A549 treated with dexamethasone at 1 μM for 4 hours (cell line): ENCODE data around the gene MBOAT7. TPM values are rescaled to one million over a fixed set of nuclear protein-coding genes. Genes with fewer than 3 reads are reported as not detected.

ENCODE experiments used
- total RNA-seq: library from RNA; stranded (reverse); fragments of 200-300 nt; extraction: Qiagen RNA extraction; gene quantifications from 5 replicates; pipeline ENCODE4 v1.2.3, GENCODE V29; 2022

Gene MBOAT7, protein sequence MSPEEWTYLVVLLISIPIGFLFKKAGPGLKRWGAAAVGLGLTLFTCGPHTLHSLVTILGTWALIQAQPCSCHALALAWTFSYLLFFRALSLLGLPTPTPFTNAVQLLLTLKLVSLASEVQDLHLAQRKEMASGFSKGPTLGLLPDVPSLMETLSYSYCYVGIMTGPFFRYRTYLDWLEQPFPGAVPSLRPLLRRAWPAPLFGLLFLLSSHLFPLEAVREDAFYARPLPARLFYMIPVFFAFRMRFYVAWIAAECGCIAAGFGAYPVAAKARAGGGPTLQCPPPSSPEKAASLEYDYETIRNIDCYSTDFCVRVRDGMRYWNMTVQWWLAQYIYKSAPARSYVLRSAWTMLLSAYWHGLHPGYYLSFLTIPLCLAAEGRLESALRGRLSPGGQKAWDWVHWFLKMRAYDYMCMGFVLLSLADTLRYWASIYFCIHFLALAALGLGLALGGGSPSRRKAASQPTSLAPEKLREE
- total RNA-seq = 97.0 to 169 TPM (median 161 TPM) in 5 replicates

GRCh38 chr19:54189145-54189734, at the start of gene MBOAT7:
TSS of gene MBOAT7 (minus strand) at chr19:54189580. CDS start at chr19:54188508, 1,072 bp downstream.

GRCh38 chr19:54222474-54223276, 33.3 kb upstream of the MBOAT7 start, which contains the start of gene LILRB3:
TSS of gene LILRB3 (minus strand) at chr19:54223007. CDS start at chr19:54222976, 31 bp downstream.

DNA sequence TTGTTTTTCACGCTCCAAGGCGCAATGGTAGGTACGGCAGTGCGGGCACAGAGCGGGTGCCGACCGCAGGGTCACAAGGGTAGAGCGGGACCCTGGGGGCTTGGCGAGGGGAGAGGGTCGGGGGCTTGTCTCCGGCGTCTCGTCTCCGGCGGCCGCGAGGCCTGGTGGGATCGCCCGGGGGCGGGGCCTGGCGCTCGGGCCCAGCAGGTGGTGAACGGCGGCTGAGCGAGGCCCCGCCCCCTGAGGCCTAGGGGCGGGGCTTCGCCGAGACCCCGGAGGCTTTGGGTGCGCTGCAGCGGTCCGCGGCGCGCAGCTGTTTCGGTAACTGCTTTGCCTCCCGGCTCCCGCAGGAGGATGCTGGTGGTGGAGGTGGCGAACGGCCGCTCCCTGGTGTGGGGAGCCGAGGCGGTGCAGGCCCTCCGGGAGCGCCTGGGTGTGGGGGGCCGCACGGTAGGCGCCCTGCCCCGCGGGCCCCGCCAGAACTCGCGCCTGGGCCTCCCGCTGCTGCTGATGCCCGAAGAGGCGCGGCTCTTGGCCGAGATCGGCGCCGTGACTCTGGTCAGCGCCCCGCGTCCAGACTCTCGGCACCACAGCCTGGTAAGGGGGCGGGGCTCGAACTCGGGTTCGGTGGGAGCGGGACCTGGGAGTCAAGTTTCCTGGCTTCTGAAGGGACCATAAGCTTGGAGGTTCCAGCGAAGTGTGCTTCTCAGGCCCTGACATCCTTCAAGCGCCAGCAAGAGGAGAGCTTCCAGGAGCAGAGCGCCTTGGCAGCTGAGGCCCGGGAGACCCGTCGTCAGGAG, 1.8 kb upstream of the MBOAT7 start, which contains the start of gene TSEN34:
TSEN34 (plus strand) TSS at position 298 of the 800 bp plus-strand sequence; CDS start at position 355, 57 bp downstream.

DNA sequence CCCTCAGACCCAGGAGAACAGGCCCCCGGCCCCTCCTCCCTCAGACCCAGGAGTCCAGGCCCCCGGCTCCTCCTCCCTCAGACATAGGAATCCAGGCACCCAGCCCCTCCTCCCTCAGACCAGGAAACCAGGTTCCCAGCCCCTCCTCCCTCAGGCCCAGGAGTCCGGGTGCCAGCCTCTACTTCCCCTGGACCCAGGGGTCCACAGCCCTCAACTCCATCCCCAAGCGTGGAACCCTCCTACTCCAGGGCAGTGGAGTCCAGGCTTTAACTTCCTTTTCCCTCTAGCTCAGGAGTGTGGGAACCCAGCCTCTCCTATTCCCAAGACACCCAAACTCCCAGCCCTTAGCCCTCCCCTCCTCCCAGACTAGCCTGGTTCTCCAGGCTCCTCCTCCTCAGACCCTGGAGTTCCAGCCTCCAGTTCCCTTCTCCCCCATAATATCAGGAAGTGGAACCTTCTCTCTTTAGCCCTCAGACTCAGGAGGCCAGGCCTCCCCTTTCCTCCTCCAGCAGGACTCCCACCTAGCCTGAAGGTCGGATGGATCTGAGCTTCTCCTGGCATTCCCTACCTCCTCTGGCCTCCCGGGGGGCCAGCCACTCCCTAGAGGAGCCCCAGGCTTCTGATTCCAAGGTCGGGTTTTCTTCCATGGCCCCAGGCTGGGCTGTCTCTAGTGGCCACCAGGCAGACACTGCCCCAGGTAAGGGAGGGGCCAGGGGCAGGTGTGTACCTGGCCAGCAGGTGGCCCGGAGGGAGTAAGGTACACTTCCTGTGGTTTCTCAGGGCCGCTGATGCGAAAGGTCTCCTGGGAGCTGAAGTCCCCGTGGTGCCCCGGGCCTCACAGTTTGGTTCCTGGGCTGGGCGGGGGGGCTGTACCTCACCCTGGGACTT, 16.7 kb downstream of the MBOAT7 start, which contains the start of gene TMC4:
TMC4 (minus strand) TSS at position 690 of the 888 bp plus-strand sequence; CDS start at position 647, 43 bp downstream.

DNA sequence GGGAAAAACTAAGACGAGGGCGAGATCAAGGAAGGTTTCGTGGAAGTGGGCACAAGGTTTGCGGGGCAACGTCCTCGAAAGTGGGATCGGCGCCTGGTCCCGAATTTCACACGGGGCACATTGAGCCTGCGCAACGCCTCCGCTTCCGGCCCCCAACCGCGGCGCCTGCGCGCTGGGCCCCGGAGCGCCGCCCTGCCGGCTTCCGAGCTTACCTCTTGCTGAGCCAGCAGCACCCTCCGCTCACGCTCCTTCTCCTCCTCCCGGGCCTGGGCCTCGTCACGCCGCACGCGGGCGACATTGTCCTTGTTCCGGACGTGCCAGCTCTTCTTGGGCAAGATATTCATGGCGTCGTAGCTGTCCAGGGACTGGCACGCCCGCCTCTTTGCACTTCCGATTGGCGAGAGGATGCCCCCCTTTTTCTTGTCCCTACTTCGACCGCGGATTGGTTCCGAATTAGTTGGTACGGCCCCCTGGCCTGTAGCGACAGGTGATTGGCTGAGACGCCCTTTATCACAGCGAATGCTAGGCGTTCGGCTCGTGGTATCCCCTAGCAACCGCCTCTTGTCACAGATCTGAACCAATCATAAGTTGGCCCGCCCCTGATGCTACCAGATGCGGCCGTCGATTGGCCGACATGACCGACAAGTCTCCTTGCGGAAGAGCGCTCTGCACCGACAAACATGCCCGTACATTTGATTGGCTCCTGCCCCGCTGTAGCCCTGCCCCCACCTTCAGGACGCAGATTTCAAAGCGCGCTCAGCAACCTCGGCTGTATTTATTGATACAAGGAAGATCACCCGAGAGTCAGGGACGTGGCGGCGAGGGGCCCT, 29.8 kb downstream of the MBOAT7 start, which contains the start of gene LENG1:
LENG1 (minus strand) TSS at position 370 of the 830 bp plus-strand sequence; CDS start at position 344, 26 bp downstream.

DNA sequence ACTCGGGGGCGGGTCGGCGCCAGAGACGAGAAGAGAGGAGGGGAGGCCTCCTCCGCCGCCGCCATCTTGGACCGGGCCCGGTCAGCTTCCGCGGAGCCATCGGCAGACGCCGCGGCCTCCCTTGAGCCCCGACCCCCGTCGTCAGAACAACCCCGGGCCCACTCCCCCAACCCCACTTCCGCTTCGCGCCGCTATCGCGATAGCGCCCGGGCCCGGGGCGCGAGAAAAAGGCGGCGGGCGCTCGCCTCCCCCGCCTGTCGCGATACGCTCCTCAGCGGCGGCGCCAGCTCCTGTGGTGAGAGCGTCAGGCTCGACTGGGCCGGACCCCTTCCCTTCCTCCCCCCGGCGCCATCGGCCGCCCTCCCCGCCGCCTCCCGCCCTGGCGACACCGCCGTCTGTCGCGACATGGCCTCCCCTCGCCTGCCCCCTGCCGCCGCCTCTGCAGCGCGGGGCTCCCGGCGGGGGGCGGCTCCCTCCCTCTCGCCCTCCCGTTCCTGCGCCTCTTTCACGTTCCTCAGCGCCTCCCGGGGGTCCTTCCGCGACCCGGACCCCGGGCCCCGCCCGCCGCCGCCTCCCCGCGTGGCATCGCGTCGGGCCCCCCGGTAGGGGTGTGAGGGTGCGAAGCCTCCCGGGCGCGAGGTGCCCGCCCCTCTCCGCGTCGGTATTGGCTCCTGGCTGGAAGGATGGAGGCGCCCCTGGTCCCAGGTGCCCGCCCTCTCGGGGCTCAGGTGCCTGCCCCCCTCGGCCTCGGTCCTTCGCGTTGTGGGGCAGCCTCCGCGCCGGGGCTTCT, 51.5 kb downstream of the MBOAT7 start, which contains the start of gene CNOT3:
CNOT3 (plus strand) TSS at position 64 of the 790 bp plus-strand sequence. CDS start 5,217 bp downstream, outside the sequence.

Other genes with a start within 250 kb of the MBOAT7 start
- 0.61 to 1.2 TPM (median 0.79 TPM) in 5 replicates for gene CACNG8, start 226.6 kb downstream of the MBOAT7 start, total RNA-seq
- 7.8 to 12.8 TPM (median 11.2 TPM) in 5 replicates for gene CACNG6, start 197.9 kb downstream of the MBOAT7 start, total RNA-seq
- 0.23 to 0.79 TPM (median 0.54 TPM) in 5 replicates for gene VSTM1, start 125.7 kb downstream of the MBOAT7 start, total RNA-seq
- gene TARM1, start 108.2 kb downstream of the MBOAT7 start, total RNA-seq = not detected in 5 replicates
- gene OSCAR, start 88.8 kb downstream of the MBOAT7 start, total RNA-seq = 0.15 to 0.33 TPM (median 0.27 TPM) in 5 replicates
- 219 to 268 TPM (median 245 TPM) in 5 replicates for gene NDUFA3, start 86.7 kb downstream of the MBOAT7 start, total RNA-seq
- 20.8 to 24.6 TPM (median 21.4 TPM) in 5 replicates for gene TFPT, start 73.9 kb downstream of the MBOAT7 start, total RNA-seq
- 108 to 130 TPM (median 123 TPM) in 5 replicates for gene PRPF31, start 73.8 kb downstream of the MBOAT7 start, total RNA-seq
- 44.6 to 68.1 TPM (median 61.7 TPM) in 5 replicates for gene CNOT3, start 51.8 kb downstream of the MBOAT7 start, total RNA-seq
- gene LENG1, start 29.9 kb downstream of the MBOAT7 start, total RNA-seq = 7.5 to 8.8 TPM (median 7.8 TPM) in 5 replicates
- 0.52 to 1.0 TPM (median 0.94 TPM) in 5 replicates for gene TMC4, start 16.4 kb downstream of the MBOAT7 start, total RNA-seq
- gene TSEN34, start 1.7 kb upstream of the MBOAT7 start, total RNA-seq = 77.5 to 116 TPM (median 107 TPM) in 5 replicates
- gene RPS9, start 11.3 kb upstream of the MBOAT7 start, total RNA-seq = 1,857 to 2,770 TPM (median 1,973 TPM) in 5 replicates
- gene LILRB3, start 33.4 kb upstream of the MBOAT7 start, total RNA-seq = 0.07 to 0.39 TPM (median 0.30 TPM) in 5 replicates
- 0.06 to 0.08 TPM in 2 of 5 replicates, not detected in the others for gene LILRA6, start 53.2 kb upstream of the MBOAT7 start, total RNA-seq
- 0.02 to 0.08 TPM (median 0.04 TPM) in 4 of 5 replicates, not detected in the other for gene LILRB5, start 67.7 kb upstream of the MBOAT7 start, total RNA-seq
- 0.06 to 0.15 TPM (median 0.08 TPM) in 5 replicates for gene LILRB2, start 91.5 kb upstream of the MBOAT7 start, total RNA-seq
- 0.13 TPM in 1 of 5 replicates, not detected in the others for gene LILRA5, start 123.6 kb upstream of the MBOAT7 start, total RNA-seq
- gene LILRA4, start 149.6 kb upstream of the MBOAT7 start, total RNA-seq = 0.09 TPM in 1 of 5 replicates, not detected in the others
- gene LAIR1, start 175.4 kb upstream of the MBOAT7 start, total RNA-seq = 0.04 to 0.21 TPM in 2 of 5 replicates, not detected in the others
- gene TTYH1, start 225.9 kb upstream of the MBOAT7 start, total RNA-seq = 0.12 to 0.13 TPM in 2 of 5 replicates, not detected in the others